GM21723 (cell line): ENCODE results near the gene CWF19L2.
A peak's percentile ranks its signal among the peaks of the same experiment; 100 is the strongest.
"Not testable (repeated sequence)": the region's sequence is repeated elsewhere in the genome, so short reads cannot be mapped to it uniquely, and the experiment has no call there.

Experiments used
- ATAC-seq: cut with Tn5 transposase; IDR thresholded peaks from one replicate; pipeline ENCODE4 v1.9.1; 2021; ENCODE audit warnings: mild to moderate bottlenecking, moderate library complexity; ENCODE audit not compliant: unreplicated experiment

Gene CWF19L2

DNA sequence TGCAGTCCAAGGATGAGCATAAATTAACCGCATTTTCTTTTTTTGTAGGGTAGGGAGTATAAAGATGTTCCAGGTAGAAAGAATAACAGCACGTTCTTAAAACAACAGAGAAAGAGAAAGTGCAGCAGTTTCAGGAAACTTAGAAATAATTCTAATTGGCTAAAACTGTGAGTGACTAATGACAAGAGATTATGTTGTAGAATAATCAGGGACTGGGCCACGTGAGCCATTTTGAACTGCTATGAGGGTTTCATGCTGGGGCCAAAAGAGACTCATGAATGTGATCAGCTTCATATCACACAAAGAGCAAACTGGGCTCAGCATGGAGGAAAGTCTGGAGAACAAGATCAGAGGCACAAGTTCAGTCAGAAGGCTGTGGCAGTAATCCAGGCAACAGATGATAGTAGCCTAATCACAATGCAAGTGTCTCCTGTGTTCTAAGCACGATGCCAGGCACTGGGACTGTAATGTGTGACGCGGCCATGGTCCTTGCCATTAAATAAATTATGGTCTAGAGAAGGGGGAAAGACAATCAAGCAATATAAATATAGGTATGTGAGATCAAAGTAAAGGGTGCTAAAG lies 17.9 kb downstream of the CWF19L2 start:
- ATAC-seq, result no peak

DNA sequence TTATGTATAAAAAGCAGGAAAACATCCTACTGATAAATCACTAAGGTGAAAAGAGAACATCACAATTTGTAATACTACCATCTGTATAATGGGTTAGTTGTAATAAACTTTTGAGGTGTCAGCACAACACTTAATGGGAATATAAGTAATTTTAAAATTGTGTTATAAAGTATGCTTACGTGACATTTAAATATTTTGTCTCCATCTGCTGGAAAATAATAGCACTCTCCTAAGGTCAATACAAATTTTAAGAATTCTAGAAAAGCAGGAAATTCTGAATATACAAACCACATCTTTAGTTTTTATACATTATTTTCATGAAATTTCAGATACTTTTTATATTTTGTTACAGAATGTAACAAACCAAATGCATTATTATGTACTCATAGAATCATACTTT lies 19.5 kb downstream of the CWF19L2 start:
- ATAC-seq, result no peak

DNA sequence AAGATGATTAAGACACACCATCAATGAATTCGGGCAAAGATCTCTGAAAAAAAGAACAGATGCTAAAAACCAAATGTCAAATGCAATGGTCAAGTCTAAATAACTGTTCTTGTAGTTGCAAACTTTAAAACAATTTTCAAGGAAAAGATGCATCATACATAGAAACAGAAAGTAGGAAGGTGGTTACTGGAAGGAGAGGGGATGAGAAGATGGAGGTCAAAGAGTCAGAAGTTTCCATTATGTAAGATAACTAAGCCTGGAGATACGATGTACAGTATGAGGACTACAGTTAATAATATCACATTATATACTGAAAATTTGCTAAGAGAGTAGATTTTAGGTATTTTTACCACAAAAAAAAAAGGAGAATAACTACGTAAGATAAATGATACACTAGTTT lies 27.1 kb downstream of the CWF19L2 start:
- no peak for ATAC-seq

DNA sequence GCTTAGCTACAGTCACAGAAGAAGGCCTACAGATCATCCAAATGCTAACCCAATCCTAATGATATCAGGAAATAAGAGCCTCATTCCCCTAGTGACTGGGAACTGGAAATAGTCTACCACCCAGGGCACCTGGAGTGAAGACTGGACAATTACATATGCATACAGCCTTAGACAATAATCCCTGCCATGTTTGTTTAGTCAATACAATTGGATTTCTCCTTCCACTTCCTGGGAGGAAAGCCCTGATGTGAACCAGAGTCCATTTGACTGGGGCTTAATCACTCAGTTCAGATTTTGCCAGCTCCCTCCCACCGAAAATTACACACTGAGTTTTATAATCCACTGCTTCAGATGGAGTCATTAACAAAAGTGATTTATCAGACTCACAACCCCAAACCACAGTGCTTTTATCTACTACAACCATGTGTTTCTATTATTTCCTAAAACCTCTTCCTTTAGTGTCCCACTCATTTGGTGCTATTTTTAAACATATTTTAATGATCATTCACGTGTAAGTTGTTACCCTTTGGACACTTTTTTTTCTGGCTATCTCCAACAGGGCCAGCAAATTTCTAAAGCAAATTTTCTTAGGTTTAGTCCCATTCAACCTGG lies 29.9 kb downstream of the CWF19L2 start:
- no peak for ATAC-seq

DNA sequence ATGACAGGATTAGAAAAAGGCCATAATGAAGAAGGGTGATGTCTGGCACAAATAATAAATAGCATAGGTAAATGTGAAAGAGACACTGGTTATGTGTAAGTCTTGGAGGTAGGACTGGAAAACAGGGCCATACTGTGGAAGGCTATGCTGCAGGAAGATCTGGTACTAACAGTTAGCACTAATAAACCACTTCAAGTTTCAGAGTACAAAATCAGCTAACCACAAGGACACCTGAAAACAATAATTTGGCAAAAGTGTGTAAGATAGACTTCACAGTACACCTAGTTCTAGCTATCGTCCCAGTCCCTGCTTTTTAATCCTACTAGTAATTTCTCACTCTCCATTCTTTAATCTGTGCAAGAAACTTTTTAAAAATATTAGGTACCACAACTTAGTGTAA lies 44.3 kb downstream of the CWF19L2 start:
- no peak for ATAC-seq

DNA sequence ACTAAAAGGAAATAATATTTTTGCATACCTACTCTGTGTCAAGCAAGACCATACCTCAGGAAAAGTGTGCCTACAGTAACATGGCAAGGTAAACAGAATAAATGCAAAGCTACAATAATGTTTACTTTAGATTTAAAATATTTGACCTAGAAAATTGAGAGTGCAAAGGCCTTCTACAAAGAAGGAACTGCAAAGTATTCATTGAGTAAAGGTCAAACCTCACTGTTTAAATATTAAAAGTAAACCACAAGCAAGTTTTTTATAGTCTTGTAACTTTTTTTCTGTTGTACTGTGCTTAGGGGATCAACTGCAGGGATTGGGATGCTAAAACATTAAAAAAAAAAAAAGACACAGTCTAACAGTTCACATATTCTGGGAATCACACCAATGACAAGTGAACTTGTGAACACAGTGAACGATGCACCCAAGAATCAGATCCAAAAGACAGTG lies 48.8 kb downstream of the CWF19L2 start:
- no peak for ATAC-seq

DNA sequence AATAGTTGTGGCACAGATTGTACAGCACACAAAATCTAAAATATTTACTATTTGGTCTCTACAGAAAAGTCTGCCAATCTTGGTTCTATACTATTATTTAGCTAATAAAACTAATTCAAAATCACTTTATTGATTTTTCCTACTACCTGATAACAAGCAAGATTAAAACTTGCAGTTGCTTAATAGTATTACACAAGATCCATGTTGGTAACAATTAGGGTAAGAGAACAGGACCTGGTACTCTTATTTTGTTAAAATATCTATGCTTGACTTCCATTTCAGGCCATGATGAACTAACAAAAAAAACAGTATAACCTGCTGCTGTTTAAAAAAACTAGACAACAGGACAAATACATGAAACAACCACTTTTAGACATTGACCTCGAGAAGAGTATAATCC lies 52.4 kb downstream of the CWF19L2 start:
- ATAC-seq, result no peak

DNA sequence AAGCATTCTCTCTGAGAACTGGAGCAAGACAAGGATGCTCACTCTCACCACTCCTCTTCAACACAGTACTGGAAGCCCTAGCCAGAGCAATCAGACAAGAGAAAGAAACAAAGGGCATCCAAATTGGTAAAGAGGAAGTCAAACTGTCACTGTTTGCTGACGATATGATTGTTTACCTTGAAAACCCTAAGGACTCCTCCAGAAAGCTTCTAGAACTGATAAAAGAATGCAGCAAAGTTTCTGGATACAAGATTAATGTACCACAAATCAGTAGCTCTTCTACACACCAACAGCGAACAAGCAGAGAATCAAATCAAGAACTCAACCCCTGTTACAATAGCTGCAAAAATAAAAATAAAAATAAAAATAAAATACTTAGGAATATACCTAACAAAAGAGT lies 56.5 kb downstream of the CWF19L2 start:
- not testable (repeated sequence) for ATAC-seq

DNA sequence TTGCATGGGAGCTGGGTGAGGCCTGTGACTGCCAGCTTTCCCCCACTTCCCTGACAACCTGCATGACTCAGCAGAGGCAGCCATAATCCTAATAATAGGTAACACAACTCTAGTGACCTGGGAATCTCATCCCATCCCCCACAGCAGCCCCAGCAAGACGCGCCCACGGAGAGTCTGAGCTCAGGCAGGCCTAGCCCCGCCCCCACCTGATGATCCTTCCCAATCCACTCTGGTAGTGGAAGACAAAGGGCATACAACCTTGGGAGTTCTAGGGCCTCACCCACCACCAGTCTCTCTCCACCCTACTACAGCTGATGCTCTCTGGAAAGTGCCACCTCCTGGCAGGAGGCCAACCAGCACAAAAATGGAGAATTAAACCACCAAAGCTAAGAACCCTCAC lies 60.3 kb downstream of the CWF19L2 start:
- ATAC-seq, result no peak

DNA sequence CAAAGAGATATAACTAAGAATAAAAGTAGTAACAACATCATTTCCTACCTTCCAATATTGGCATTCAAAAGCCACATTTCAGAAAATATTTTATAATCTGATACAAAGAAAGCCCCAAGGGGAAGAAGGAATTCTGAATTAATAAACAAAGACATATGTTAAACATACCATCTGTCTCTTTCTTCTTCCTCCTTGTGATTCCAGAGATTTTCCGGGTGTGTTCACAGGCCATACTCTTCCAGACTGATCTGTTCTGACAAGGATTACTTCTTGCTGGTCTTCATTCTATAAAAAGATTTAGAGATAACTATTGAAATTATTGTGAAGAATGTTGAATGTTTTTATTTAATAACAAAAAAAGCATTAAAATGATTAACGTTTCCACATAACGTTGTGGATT lies 65.0 kb downstream of the CWF19L2 start:
- no peak for ATAC-seq

DNA sequence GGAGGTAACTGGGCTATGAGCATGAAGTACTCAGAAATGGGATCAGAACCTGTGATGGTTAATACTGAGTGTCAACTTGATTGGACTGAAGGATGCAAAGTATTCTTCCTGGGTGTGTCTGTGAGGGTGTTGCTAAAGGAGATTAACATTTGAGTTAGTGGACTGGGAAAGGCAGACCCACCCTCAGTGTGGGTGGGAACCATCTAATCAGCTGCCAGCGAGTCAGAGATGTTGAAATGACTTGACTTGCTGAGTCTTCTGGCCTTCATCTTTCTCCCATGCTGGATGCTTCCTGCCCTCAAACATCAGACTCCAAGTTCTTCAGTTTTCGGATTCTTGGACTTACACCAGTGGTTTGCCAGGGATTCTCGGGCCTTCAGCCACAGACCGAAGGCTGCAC lies 66.9 kb downstream of the CWF19L2 start:
- ATAC-seq, result not testable (repeated sequence)

DNA sequence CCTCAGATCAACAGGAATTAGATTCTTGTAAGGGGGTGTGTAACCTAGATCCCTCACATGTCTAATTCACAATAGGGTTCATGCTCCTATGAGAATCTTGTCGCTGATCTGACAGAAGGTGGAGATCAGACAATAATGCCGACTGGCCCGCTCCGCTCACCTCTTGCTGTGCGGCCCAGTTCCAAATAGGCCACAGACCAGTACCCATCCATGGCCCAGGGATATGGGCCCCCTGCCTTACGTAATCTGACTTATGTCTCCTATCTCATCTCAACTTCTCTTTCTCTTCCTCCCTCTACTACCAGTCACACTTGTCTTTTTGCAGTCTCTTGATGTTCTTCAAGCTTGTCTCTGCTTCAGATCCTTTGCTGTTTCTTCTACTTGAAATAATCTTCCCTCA lies 70.0 kb downstream of the CWF19L2 start:
- ATAC-seq, result no peak

DNA sequence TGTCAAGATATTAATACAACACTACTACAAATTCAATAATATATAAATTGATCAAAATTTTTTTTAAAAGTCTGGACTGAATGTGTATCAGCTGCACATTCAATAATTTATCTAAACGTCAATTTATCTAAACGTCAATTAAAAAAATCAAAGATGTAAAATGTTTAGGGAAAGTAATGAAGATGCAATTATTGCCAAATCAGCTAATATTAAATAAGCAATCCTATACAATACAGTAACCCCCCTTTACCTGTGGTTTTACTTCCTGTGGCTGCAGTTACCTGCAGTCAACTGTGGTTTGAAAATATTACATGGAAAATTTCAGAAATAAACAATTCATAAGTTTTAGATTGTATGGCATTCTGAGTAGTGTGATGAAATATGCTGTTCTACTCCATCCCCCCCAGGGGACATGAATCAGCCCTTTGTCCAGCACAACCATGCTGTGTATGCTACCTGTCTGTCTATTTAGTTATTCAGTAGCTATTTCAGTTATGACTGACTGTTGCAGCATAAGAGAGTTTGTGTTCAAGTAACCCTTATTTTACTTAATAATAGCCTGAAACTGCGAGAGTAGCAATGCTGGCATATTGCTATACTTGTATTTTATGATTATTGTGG lies 72.2 kb downstream of the CWF19L2 start:
- no peak for ATAC-seq

DNA sequence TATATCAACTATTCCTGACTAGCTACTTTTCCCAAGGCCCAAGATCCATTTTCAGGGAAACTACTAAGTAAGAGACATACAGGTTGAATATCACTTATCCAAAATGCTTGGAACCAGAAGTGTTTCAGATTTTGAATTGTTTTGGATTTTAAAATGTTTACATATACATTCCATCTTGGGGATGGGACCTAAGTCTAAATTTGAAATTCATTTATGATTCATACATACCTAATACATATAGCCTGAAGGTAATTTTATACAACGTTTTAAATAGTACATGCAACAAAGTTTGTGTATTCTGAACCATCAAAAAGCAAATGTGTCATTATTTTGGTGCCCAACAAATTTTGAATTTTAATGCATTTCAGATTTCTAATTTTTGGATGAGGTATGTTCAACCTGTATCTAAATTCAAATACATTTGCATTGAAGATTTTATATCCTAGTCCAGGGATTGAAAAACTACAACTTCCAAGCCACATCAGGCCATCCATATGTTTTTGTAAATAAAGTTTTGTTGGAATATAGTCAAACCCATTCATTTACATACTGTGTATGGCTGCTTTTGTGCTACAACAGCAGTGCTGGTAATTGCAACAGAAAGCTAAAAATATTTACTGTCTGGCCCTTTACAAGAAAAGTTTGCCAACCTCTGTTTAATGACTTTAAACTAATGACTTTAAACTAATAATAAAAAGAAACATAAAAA lies 73.3 kb downstream of the CWF19L2 start:
- ATAC-seq, result no peak

DNA sequence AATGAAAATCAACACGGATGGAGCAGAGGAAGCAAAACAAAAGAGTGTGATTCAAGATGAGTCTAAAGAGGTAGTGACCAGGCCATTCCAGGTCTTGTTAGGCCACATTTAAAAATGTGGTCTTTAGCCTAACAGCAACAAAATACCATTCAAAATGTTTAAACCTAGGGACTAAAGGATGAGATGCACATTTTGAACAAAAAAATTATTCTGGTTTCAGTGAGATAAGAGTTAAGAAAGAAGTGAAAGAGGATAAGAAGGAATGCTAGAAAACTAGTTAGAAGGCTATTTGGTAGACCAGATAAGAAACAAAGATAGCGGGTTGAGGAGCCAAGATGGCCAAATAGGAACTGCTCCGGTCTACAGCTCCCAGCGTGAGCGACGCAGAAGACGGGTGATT lies 85.2 kb downstream of the CWF19L2 start:
- no peak for ATAC-seq

DNA sequence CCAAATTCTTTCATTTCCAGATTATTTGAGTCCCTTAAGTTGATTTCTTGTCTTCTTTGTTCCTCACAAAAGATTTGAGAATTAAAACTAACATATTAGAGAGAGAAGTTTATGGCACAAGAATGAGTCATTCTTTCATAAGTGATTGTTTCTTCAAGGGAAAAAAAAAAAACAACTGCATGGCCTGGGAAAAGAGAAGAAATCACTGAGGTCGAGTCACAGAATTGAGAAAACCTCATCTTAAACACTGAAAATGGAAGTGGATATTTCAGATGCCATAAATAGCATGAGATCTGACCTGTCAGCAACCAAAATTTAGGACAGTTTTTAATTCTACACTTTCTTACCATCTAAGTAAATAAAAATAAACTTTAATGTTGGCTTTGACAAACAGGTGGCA lies 87.2 kb downstream of the CWF19L2 start:
- ATAC-seq, result no peak

DNA sequence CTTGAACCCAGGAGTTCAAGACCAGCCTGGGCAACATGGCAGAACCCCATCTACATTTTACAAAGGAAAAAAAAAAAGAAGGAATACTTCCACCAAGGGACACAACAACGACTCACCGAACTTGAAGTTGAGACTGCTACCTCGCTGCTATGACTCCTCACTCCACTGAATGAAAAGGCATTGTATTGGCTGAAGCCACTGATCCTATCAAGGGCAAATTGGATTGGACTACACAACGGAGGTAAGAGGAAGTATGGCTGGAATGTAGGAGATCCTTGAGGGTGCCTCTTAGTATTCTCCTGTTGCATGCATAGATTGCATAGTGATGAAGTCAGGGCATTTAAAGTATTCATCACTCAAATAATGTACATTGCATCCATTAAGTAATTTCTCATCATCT lies 97.9 kb downstream of the CWF19L2 start:
- no peak for ATAC-seq

DNA sequence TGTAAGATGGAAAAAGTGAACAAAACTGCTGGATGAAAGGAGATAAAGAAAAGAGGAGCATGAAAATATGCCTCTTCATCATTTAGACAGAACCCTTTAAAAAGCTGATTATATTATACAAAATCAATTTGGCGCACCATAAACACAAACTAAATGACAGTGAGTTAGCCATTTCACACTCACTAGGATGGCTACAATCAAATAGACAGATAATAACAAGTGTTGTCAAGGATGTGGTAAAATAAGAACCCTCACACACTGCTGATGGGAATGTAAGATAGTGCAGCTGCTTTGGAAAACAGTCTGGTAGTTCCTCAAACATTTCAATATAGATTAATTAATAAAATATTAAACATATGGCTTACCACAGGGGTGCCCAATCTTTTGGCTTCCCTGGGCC lies 99.7 kb downstream of the CWF19L2 start:
- no peak for ATAC-seq

DNA sequence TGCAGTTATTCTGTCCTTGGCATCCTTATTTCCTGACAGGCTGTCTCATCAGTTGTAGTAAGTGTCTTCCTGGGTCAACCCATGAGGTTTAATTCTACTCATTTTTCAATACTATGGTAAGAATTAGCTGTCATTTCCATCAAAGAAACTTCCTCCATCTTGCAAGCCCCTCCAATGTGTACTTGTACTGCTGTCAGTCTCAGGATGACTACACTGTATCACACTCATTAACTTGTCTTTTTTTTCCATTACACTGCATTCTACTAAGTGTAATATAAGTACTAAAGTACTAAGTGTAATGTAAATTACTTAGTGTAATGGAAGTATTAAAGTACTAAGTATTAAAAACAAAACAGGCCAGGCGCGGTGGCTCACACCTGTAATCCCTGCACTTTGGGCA lies 102.8 kb downstream of the CWF19L2 start:
- no peak for ATAC-seq

DNA sequence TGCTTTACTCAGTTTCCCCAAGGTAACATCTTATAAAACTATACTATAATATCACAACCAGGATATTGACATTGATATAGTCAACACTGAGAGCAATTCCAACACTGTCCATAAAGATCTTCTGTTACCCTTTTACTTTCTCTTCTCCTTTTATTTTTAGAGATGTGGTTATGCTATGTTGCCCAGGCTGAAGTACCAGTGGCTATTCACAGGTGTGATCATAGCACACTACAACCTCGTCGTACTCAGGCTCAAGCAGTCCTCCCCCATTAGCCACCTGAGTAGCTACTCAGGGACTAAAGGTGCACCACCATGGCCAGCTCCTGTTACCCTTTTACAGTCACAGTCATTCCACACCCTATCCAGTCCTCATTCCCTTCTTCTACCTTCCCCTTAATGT lies 119.7 kb downstream of the CWF19L2 start:
- ATAC-seq, result peak; percentile 72

DNA sequence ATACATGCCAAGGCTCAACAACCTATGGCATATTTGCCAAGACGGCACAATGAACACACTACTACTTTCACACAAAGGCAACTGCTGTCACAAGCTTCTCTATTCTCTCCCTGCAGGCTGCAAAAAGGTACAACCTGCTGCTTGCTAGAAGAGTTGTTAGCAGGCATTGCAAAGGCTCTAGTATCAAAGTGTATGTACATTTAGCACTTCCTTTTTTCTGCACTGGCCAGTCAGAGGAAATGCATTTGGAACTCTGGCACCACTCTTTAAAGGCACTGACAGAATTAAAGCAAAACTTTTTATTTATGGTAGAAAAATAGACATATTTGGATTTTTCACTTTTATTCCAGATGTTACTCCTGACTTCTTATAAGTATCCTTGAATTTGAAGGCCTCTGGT lies 125.9 kb downstream of the CWF19L2 start:
- no peak for ATAC-seq

DNA sequence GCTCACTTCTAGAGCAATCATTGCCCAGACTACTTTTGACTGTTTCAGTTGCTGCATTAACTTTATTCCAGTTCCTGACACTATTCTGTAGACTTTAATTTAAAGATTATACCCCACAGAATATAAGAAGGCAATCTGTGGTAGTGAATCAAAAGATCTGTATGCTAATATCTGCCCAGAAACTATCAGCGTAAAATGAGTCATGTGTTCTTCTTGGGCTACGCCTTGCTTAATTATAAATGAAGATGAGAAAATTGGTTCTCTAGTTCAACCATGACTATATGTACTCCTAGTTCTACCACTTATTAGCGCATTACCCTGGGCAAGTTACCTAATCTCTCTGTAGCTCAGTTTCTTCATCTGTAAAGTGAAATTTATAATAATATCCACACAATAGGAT lies 128.5 kb downstream of the CWF19L2 start:
- no peak for ATAC-seq
